Naive B cell (primary cell): ENCODE measurements around the gene IFITM10. TPM values are rescaled to one million over a fixed set of nuclear protein-coding genes. Genes with fewer than 3 reads are reported as not detected.
A peak's percentile ranks its signal among the peaks of the same experiment; 100 is the strongest.
"Not testable (repeated sequence)": the region's sequence is repeated elsewhere in the genome, so short reads cannot be mapped to it uniquely, and the experiment has no call there.

Experiments used
- ATAC-seq, 2 donors: fragments of 150-1000 bp; cut with Tn5 transposase; 2 replicates each; pipeline ENCODE4 v1.10.0; 2021; ENCODE audit warnings: low read depth in 2 of 2, mild to moderate bottlenecking in 2 of 2, moderate library complexity in 2 of 2
- DNase-seq: peaks from one replicate; pipeline ENCODE4 v3.0.0; 2022
- H3K27ac Mint-ChIP-seq, 6 donors: one replicate each; pipeline ENCODE4 v1.8.0; 2020 to 2022; ENCODE audit warnings: mild to moderate bottlenecking in 6 of 6, mixed read lengths in 6 of 6, moderate library complexity in 5 of 6, inconsistent platforms in 2 of 6
- H3K27me3 Mint-ChIP-seq, 3 donors: one replicate each; pipeline ENCODE4 v1.8.0; 2021 to 2022; ENCODE audit warnings: mixed read lengths in 3 of 3, mild to moderate bottlenecking in 1 of 3
- H3K36me3 Mint-ChIP-seq, 2 donors: one replicate each; pipeline ENCODE4 v1.8.0; 2020 to 2022; ENCODE audit warnings: mixed read lengths in 2 of 2, inconsistent platforms in 1 of 2, mild to moderate bottlenecking in 1 of 2
- H3K4me1 Mint-ChIP-seq, 3 donors: one replicate each; pipeline ENCODE4 v1.8.0; 2020 to 2022; ENCODE audit warnings: mixed read lengths in 3 of 3, inconsistent platforms in 1 of 3, mild to moderate bottlenecking in 1 of 3, moderate library complexity in 1 of 3
- H3K4me3 Mint-ChIP-seq, 8 donors: one replicate each; pipeline ENCODE4 v1.8.0; 2020 to 2022; ENCODE audit warnings: mild to moderate bottlenecking in 8 of 8, mixed read lengths in 8 of 8, moderate library complexity in 8 of 8, inconsistent platforms in 2 of 8
- H3K9me3 Mint-ChIP-seq, 7 donors: one replicate each; pipeline ENCODE4 v1.8.0; 2020 to 2022; ENCODE audit warnings: mixed read lengths in 7 of 7, mild to moderate bottlenecking in 5 of 7, inconsistent platforms in 2 of 7, moderate library complexity in 1 of 7
- polyA plus RNA-seq, 6 donors: library from polyadenylated mRNA; unstranded; fragments of 300-500 nt; fragmentation: Illumina TruSeq; gene quantifications; one replicate each; pipeline ENCODE4 v1.2.3, GENCODE V29; 2021; ENCODE audit warnings: low read depth in 6 of 6

IFITM10 gene
- polyA plus RNA-seq, 6 donors from 2014 or later: not detected

- Mint-ChIP-seq H3K36me3 (peaks cover 5 to 6% of the 10 kb centered on the region in 2 donors), H3K4me1 (peaks cover 3 to 12% (median 7%) of the 10 kb centered on the region in 3 donors), H3K9me3 (peaks cover 0 to 3% (median 0%) of the 10 kb centered on the region in 7 donors), H3K27ac (peak overlapping the region in 3 of 6 donors; percentile 46 to 59 (median 47)), H3K4me3 (peak overlapping the region in 1 of 8 donors; percentile 62), H3K27me3 (peaks cover 37 to 80% (median 70%) of the 10 kb centered on the region in 3 donors)
- ATAC-seq (no peak), DNase-seq (no peak)
These were observed 54.8 kb downstream of the IFITM10 start for GRCh38 chr11:1695548-1696108.

- Mint-ChIP-seq H3K4me3 (peak overlapping the region in 1 of 8 donors; percentile 29), H3K4me1 (peaks cover 3 to 12% (median 7%) of the 10 kb centered on the region in 3 donors), H3K27ac (peak overlapping the region in 1 of 6 donors; percentile 47), H3K27me3 (peaks cover 36 to 80% (median 72%) of the 10 kb centered on the region in 3 donors), H3K9me3 (peaks cover 0 to 3% (median 0%) of the 10 kb centered on the region in 7 donors), H3K36me3 (peaks cover 5 to 6% of the 10 kb centered on the region in 2 donors)
- DNase-seq (no peak), ATAC-seq (no peak)
These were observed 55.4 kb downstream of the IFITM10 start for GRCh38 chr11:1694846-1695547.

GRCh38 chr11:1694064-1694845 is 56.1 kb downstream of the IFITM10 start:
- Mint-ChIP-seq H3K4me3 (peak overlapping the region in 1 of 8 donors; percentile 16), H3K36me3 (peaks cover 5 to 6% of the 10 kb centered on the region in 2 donors), H3K27ac (peak overlapping the region in 1 of 6 donors; percentile 79), H3K9me3 (peaks cover 0 to 3% (median 0%) of the 10 kb centered on the region in 7 donors), H3K27me3 (peaks cover 36 to 81% (median 70%) of the 10 kb centered on the region in 3 donors), H3K4me1 (peaks cover 3 to 12% (median 7%) of the 10 kb centered on the region in 3 donors)
- peak; percentile 72 for DNase-seq
- peak; percentile 81 to 88 for ATAC-seq

- peaks cover 36 to 87% (median 73%) of the 10 kb centered on the region in 3 donors for H3K27me3 Mint-ChIP-seq
- peaks cover 5 to 6% of the 10 kb centered on the region in 2 donors for H3K36me3 Mint-ChIP-seq
- peaks cover 3 to 12% (median 7%) of the 10 kb centered on the region in 3 donors for H3K4me1 Mint-ChIP-seq
- ATAC-seq: peak; percentile 61 to 69
- H3K4me3 Mint-ChIP-seq: peak overlapping the region in 7 of 8 donors; percentile 62 to 90 (median 82)
- H3K27ac Mint-ChIP-seq: peak overlapping the region in 1 of 6 donors; percentile 93
- H3K9me3 Mint-ChIP-seq: peaks cover 0 to 3% (median 0%) of the 10 kb centered on the region in 7 donors
- DNase-seq: peak; percentile 70
These were observed 56.9 kb downstream of the IFITM10 start for GRCh38 chr11:1693327-1694063.

GRCh38 chr11:1692708-1693326 is 57.6 kb downstream of the IFITM10 start:
- DNase-seq (no peak), ATAC-seq (no peak)
- H3K4me1 Mint-ChIP-seq: peaks cover 3 to 12% (median 7%) of the 10 kb centered on the region in 3 donors
- H3K27ac Mint-ChIP-seq: peak overlapping the region in 1 of 6 donors; percentile 93
- peaks cover 0 to 3% (median 0%) of the 10 kb centered on the region in 7 donors for H3K9me3 Mint-ChIP-seq
- H3K36me3 Mint-ChIP-seq: no peaks in the 10 kb centered on the region
- peaks cover 33 to 83% (median 66%) of the 10 kb centered on the region in 3 donors for H3K27me3 Mint-ChIP-seq
- H3K4me3 Mint-ChIP-seq: peak overlapping the region in 5 of 8 donors; percentile 69 to 90 (median 85)

GRCh38 chr11:1691878-1692707 is 58.3 kb downstream of the IFITM10 start:
- DNase-seq: no peak
- no peak for ATAC-seq
- Mint-ChIP-seq H3K27ac (peak overlapping the region in 2 of 6 donors; percentile 21 to 74), H3K9me3 (peaks cover 0 to 3% (median 0%) of the 10 kb centered on the region in 7 donors), H3K27me3 (peaks cover 29 to 79% (median 64%) of the 10 kb centered on the region in 3 donors), H3K4me3 (no peak overlapping the region), H3K4me1 (peaks cover 3 to 12% (median 7%) of the 10 kb centered on the region in 3 donors), H3K36me3 (no peaks in the 10 kb centered on the region)

GRCh38 chr11:1691026-1691877 is 59.1 kb downstream of the IFITM10 start:
- no peak overlapping the region for H3K4me3 Mint-ChIP-seq
- peaks cover 0 to 3% (median 0%) of the 10 kb centered on the region in 7 donors for H3K9me3 Mint-ChIP-seq
- no peaks in the 10 kb centered on the region for H3K36me3 Mint-ChIP-seq
- H3K27ac Mint-ChIP-seq: peak overlapping the region in 1 of 6 donors; percentile 74
- ATAC-seq: no peak
- no peak for DNase-seq
- H3K4me1 Mint-ChIP-seq: peaks cover 3 to 12% (median 7%) of the 10 kb centered on the region in 3 donors
- H3K27me3 Mint-ChIP-seq: peaks cover 24 to 75% (median 58%) of the 10 kb centered on the region in 3 donors

GRCh38 chr11:1690167-1691025 is 60.0 kb downstream of the IFITM10 start:
- H3K36me3 Mint-ChIP-seq: no peaks in the 10 kb centered on the region
- H3K27me3 Mint-ChIP-seq: peaks cover 17 to 71% (median 50%) of the 10 kb centered on the region in 3 donors
- no peak overlapping the region for H3K27ac Mint-ChIP-seq
- no peak for ATAC-seq
- peaks cover 0 to 3% (median 0%) of the 10 kb centered on the region in 7 donors for H3K9me3 Mint-ChIP-seq
- no peak overlapping the region for H3K4me3 Mint-ChIP-seq
- no peak for DNase-seq
- H3K4me1 Mint-ChIP-seq: peaks cover 3 to 12% (median 7%) of the 10 kb centered on the region in 3 donors

- H3K9me3 Mint-ChIP-seq, H3K4me3 Mint-ChIP-seq, H3K36me3 Mint-ChIP-seq, DNase-seq, H3K27ac Mint-ChIP-seq, ATAC-seq: not testable (repeated sequence)
- Mint-ChIP-seq H3K27me3 (peaks cover 11 to 66% (median 43%) of the 10 kb centered on the region in 3 donors), H3K4me1 (peaks cover 3 to 12% (median 7%) of the 10 kb centered on the region in 3 donors)
These were observed 60.9 kb downstream of the IFITM10 start for GRCh38 chr11:1689250-1690166.
